ENCODE measurements around the gene SLC45A3.
"Not testable (repeated sequence)": the region's sequence is repeated elsewhere in the genome, so short reads cannot be mapped to it uniquely, and the experiment has no call there.

DNA sequence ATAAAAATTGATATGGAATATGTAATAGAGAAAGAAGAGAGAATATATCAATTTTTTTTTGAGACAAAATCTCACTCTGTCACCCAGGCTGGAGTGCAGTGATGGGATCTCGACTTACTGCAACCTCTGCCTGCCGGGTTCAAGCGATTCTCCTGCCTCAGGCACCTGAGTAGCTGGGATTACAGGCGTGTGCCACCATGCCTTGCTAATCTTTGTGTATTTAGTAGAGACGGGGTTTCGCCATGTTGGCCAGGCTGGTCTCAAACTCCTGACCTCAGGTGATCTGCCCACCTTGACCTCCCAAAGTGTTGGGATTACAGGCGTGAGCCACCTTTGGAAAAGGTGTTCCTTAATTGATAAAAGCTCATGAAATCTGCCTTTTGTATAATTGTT lies 44.2 kb downstream of the SLC45A3 start:
- not testable (repeated sequence) for TF ChIP-seq CTCF, POLR2A (IDR thresholded peaks at IDR 0.05)
